Iris pigment epithelial cell (primary cell): ENCODE data around the gene MDFIC2.
"Not testable (repeated sequence)": the region's sequence is repeated elsewhere in the genome, so short reads cannot be mapped to it uniquely, and the experiment has no call there.

Source experiments
- DNase-seq: peaks from one replicate; pipeline ENCODE4 v3.0.0-alpha.2; 2011; ENCODE audit warnings: low read depth

The MDFIC2 gene

GRCh38 chr3:70312336-70312735 lies at the start of gene MDFIC2:
TSS of gene MDFIC2 (minus strand) at chr3:70312638. CDS start at chr3:70311973, 665 bp downstream.
- DNase-seq: no peak

- DNase-seq: peak; percentile 83
Measured at GRCh38 chr3:70360979-70361760, 48.7 kb upstream of the MDFIC2 start.

- no peak for DNase-seq
Measured at GRCh38 chr3:70359711-70360110, 47.3 kb upstream of the MDFIC2 start.

- peak; percentile 57 for DNase-seq
Measured at GRCh38 chr3:70358978-70359580, 46.6 kb upstream of the MDFIC2 start.

GRCh38 chr3:70352215-70352614 lies 39.8 kb upstream of the MDFIC2 start:
- no peak for DNase-seq

GRCh38 chr3:70342149-70342548 lies 29.7 kb upstream of the MDFIC2 start:
- no peak for DNase-seq

GRCh38 chr3:70336885-70337284 lies 24.4 kb upstream of the MDFIC2 start:
- DNase-seq: not testable (repeated sequence)

DNA sequence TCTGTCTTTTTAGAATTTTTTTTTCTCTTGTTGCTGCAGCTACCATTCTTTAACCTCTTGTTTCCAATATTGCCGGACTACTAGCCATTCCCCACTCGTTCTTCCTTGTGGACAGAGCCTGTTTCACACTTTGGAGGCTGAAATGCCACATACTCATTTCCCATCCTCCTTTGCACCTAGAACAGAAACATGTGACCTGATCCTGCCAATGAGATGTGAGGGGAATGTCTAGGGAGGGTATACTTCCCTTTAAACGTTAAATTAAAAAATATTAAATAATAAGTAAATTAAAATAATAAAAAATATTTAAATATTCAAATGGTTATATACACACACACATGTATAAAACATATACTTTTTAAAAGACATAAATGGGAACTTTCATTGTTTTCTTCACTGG lies 20.6 kb upstream of the MDFIC2 start:
- DNase-seq: no peak

- no peak for DNase-seq
Measured at GRCh38 chr3:70315021-70315420, 2.6 kb upstream of the MDFIC2 start.

GRCh38 chr3:70310809-70311208 lies 1.6 kb downstream of the MDFIC2 start:
- DNase-seq: no peak

- DNase-seq: no peak
Measured at GRCh38 chr3:70309591-70309990, 2.8 kb downstream of the MDFIC2 start.

DNA sequence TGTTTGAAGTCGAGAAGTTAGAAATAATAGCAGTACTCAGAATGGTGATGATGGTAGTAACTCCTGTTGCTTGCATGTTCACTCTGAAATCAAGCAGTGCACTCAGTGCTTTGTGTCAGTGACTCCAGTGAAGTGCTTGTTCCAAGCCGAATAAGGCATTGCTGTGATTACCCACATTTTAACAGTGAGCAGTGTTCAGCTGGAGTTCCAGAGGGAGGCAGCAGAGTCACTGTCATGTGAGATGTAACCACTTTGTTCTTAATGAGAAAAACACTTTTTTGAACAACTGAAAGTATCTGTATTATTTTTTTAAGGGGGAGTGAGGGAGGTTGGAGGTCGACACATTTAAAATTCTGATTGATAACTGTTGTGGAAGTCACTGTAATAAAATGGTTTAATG lies 3.7 kb downstream of the MDFIC2 start:
- DNase-seq: peak; percentile 45

GRCh38 chr3:70306736-70307135 lies 5.7 kb downstream of the MDFIC2 start:
- no peak for DNase-seq

- DNase-seq: peak; percentile 44
Measured at GRCh38 chr3:70298385-70298784, 14.1 kb downstream of the MDFIC2 start.

DNA sequence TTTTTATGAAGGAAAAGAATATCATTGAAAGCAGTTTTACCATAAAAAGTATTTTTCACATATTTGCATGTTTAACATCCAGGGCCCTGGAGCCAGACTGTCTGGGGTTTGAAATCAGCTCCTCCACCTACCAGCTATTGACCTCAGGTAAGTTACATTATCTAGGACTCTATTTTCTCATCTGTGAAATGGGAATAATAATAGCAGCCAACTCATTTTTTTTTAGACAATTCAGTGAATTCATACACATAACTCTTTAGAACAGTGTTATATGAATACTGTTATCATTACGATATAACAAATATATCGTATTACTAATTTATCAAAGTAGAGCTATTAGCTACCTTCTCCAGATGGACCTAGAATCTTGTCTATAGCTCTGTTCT lies 21.3 kb downstream of the MDFIC2 start:
- no peak for DNase-seq

DNA sequence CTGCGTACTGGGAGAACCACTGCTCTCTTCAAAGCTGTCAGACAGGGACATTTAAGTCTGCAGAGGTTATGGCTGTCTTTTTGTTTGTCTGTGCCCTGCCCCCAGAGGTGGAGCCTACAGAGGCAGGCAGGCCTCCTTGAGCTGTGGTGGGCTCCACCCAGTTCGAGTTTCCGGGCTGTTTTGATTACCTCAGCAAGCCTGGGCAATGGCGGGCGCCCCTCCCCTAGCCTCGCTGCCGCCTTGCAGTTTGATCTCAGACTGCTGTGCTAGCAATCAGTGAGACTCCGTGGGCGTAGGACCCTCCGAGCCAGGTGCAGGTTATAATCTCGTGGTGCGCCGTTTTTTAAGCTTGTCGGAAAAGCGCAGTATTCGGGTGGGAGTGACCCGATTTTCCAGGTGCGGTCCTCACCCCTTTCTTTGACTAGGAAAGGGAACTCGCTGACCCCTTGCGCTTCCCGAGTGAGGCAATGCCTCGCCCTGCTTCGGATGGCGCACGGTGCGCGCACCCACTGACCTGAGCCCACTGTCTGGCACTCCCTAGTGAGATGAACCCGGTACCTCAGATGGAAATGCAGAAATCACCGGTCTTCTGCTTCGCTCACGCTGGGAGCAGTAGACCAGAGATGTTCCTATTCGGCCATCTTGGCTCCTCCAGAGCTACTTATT lies 21.9 kb downstream of the MDFIC2 start:
- not testable (repeated sequence) for DNase-seq

- DNase-seq: peak; percentile 72
Measured at GRCh38 chr3:70281663-70282062, 30.8 kb downstream of the MDFIC2 start.

- no peak for DNase-seq
Measured at GRCh38 chr3:70277304-70277703, 35.1 kb downstream of the MDFIC2 start.

DNA sequence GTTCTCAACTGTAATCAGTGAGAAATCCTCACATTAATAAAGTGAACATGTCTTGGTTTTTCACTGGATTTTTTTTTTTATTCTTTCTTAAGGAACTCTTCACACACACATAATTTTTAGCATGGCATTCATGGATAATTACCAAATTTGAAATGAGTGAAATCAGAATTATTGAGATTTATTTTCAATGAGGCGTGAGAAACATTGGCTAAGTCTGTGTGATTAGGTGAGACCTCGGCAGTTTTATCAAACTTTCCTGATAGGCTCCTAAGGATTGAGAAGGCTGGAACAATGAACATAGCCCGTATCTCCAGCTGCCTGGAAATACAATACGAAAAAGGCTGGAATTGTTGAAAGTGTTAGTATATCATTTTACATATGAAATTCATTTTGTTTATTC lies 35.5 kb downstream of the MDFIC2 start:
- DNase-seq: no peak

GRCh38 chr3:70273492-70273891 lies 38.9 kb downstream of the MDFIC2 start:
- DNase-seq: peak; percentile 22

- no peak for DNase-seq
Measured at GRCh38 chr3:70272798-70273197, 39.6 kb downstream of the MDFIC2 start.

- DNase-seq: peak; percentile 61
Measured at GRCh38 chr3:70264122-70264780, 48.2 kb downstream of the MDFIC2 start.

DNA sequence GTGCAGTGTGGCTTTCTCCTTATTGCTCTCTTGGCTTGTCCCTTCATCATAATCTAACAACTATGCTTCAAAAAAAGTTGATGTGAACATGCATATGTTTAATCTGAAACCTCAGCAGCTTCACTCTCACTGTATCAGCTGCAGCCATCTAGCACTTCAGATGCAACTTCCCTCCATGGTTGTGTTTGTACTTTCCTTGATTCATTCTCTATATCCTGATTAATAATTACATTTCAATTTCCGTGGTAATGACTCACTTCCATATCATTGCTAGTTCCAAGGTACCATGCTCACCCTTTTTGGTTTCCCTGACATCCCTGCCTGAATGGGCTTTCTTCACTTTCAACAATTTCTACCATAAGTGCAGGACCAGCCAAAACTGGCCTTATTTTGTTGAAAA lies 51.2 kb downstream of the MDFIC2 start:
- DNase-seq: no peak
